Neuron (in vitro differentiated cells): ENCODE measurements around the gene CAMKMT.
"Not testable (repeated sequence)": the region's sequence is repeated elsewhere in the genome, so short reads cannot be mapped to it uniquely, and the experiment has no call there.

ENCODE experiments used
- H2AFZ ChIP-seq: one replicate; pipeline ENCODE4 v1.6.1; 2013; ENCODE audit warnings: low read depth, mild to moderate bottlenecking, inconsistent platforms, low read length, moderate library complexity
- H3K27me3 ChIP-seq: one replicate; pipeline ENCODE4 v1.6.1; 2013; ENCODE audit warnings: low read length; ENCODE audit not compliant: insufficient read depth
- H3K36me3 ChIP-seq: one replicate; pipeline ENCODE4 v1.6.1; 2013; ENCODE audit warnings: low read length; ENCODE audit not compliant: insufficient read depth
- H3K4me1 ChIP-seq: one replicate; pipeline ENCODE4 v1.6.1; 2013; ENCODE audit warnings: low read length; ENCODE audit not compliant: insufficient read depth
- H3K4me3 ChIP-seq: 2 replicates; pipeline ENCODE4 v1.5.1; 2013; ENCODE audit warnings: mild to moderate bottlenecking, low read length, moderate library complexity
- H3K9me3 ChIP-seq: one replicate; pipeline ENCODE4 v1.6.1; 2013; ENCODE audit warnings: low read length

The CAMKMT gene

DNA sequence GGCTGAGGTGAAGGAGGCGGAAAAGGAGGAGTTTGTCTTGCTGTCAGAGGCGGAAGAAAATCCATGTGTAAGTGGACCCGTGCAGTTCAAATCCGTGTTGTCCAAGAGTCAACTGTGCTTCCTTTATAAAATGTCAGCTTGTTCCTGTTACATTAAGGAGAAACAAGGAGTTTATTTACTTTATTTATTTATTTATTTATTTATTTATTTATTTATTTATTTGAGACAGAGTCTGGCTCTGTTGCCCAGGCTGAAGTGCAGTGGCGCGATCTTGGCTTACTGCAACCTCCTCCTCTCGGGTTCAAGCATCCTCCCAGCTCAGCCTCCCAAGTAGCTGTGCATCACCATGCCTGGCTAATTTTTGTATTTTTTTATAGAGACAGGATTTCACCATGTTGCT lies 143.9 kb downstream of the CAMKMT start:
- H3K27me3 ChIP-seq, H3K36me3 ChIP-seq, H2AFZ ChIP-seq, H3K9me3 ChIP-seq, H3K4me3 ChIP-seq, H3K4me1 ChIP-seq: not testable (repeated sequence)

DNA sequence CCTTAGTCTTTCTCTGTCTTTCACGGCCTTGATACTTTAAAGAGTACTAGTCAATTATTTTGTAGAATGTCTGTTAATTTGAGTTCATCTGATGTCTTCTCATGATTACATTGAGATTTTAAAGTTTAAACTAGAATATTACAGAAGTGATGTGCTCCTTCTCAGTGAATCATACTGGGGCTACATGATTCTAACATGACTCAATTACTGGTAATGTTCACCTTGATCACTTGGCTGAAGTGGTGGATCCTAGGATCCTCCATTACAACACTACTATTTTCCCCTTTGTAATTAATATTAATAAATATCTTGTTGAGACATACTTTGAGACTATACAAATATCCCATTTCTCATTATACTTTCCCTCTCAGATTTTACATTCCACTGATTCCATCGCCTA lies 148.5 kb downstream of the CAMKMT start:
- H3K4me1 ChIP-seq: no peaks in the 10 kb centered on the region
- no peak overlapping the region for H3K4me3 ChIP-seq
- no peaks in the 10 kb centered on the region for H3K9me3 ChIP-seq
- no peaks in the 10 kb centered on the region for H3K36me3 ChIP-seq
- no peaks in the 10 kb centered on the region for H3K27me3 ChIP-seq
- no peak overlapping the region for H2AFZ ChIP-seq

GRCh38 chr2:44515416-44515815 lies 153.7 kb downstream of the CAMKMT start:
- Histone ChIP-seq H3K4me1 (no peaks in the 10 kb centered on the region), H3K4me3 (no peak overlapping the region), H3K27me3 (no peaks in the 10 kb centered on the region), H3K36me3 (no peaks in the 10 kb centered on the region), H3K9me3 (no peaks in the 10 kb centered on the region), H2AFZ (no peak overlapping the region)

GRCh38 chr2:44519026-44519425 lies 157.3 kb downstream of the CAMKMT start:
- Histone ChIP-seq H3K36me3 (no peaks in the 10 kb centered on the region), H2AFZ (no peak overlapping the region), H3K4me1 (no peaks in the 10 kb centered on the region), H3K9me3 (peaks cover 8% of the 10 kb centered on the region), H3K27me3 (no peaks in the 10 kb centered on the region), H3K4me3 (no peak overlapping the region)

GRCh38 chr2:44522846-44523245 lies 161.1 kb downstream of the CAMKMT start:
- H3K4me1 ChIP-seq: no peaks in the 10 kb centered on the region
- H2AFZ ChIP-seq: no peak overlapping the region
- H3K36me3 ChIP-seq: no peaks in the 10 kb centered on the region
- no peaks in the 10 kb centered on the region for H3K27me3 ChIP-seq
- H3K9me3 ChIP-seq: peaks cover 8% of the 10 kb centered on the region
- H3K4me3 ChIP-seq: no peak overlapping the region

- no peak overlapping the region for H2AFZ ChIP-seq
- H3K27me3 ChIP-seq: no peaks in the 10 kb centered on the region
- peaks cover 8% of the 10 kb centered on the region for H3K9me3 ChIP-seq
- peaks cover 3% of the 10 kb centered on the region for H3K4me1 ChIP-seq
- H3K4me3 ChIP-seq: no peak overlapping the region
- no peaks in the 10 kb centered on the region for H3K36me3 ChIP-seq
Measured at GRCh38 chr2:44524347-44524926, 162.7 kb downstream of the CAMKMT start.

- no peak overlapping the region for H2AFZ ChIP-seq
- H3K27me3 ChIP-seq: no peaks in the 10 kb centered on the region
- no peaks in the 10 kb centered on the region for H3K36me3 ChIP-seq
- peaks cover 3% of the 10 kb centered on the region for H3K4me1 ChIP-seq
- peaks cover 8% of the 10 kb centered on the region for H3K9me3 ChIP-seq
- H3K4me3 ChIP-seq: no peak overlapping the region
Measured at GRCh38 chr2:44526352-44526751, 164.6 kb downstream of the CAMKMT start.

- H3K27me3 ChIP-seq: no peaks in the 10 kb centered on the region
- H2AFZ ChIP-seq: no peak overlapping the region
- H3K4me1 ChIP-seq: peaks cover 3% of the 10 kb centered on the region
- H3K4me3 ChIP-seq: no peak overlapping the region
- H3K9me3 ChIP-seq: no peaks in the 10 kb centered on the region
- no peaks in the 10 kb centered on the region for H3K36me3 ChIP-seq
Measured at GRCh38 chr2:44528595-44528994, 166.8 kb downstream of the CAMKMT start.

- no peak overlapping the region for H2AFZ ChIP-seq
Measured at GRCh38 chr2:44529448-44529847, 167.7 kb downstream of the CAMKMT start.

GRCh38 chr2:44531289-44531688 lies 169.5 kb downstream of the CAMKMT start:
- Histone ChIP-seq H3K9me3 (no peaks in the 10 kb centered on the region), H3K4me1 (peaks cover 3% of the 10 kb centered on the region), H3K36me3 (no peaks in the 10 kb centered on the region), H2AFZ (no peak overlapping the region), H3K27me3 (no peaks in the 10 kb centered on the region), H3K4me3 (no peak overlapping the region)

More at GRCh38 chr2:44529448-44529847, 167.7 kb downstream of the CAMKMT start:
- Histone ChIP-seq H3K36me3 (no peaks in the 10 kb centered on the region), H3K9me3 (no peaks in the 10 kb centered on the region), H3K4me1 (peaks cover 3% of the 10 kb centered on the region), H3K27me3 (no peaks in the 10 kb centered on the region), H3K4me3 (no peak overlapping the region)

DNA sequence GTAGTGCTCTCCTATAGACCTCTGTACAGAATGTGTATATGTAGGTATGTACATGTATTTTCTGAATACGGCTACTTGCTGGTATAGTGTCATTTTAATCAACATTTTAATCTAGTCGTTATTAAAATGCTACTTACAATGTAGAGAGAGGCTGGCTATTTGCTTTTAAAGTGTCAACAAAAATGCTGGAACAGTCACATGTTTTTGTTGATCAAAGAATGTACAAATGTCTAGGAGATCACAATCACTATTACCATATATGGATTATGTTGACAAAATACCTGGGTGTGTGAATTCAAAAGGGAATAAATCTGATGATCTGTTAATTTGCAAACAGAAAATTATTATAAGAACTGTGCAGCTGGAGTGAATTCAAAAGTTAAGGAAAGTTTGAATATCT lies 170.3 kb downstream of the CAMKMT start:
- Histone ChIP-seq H3K4me1 (peaks cover 3% of the 10 kb centered on the region), H2AFZ (no peak overlapping the region), H3K27me3 (no peaks in the 10 kb centered on the region), H3K9me3 (no peaks in the 10 kb centered on the region), H3K36me3 (no peaks in the 10 kb centered on the region), H3K4me3 (no peak overlapping the region)

GRCh38 chr2:44533508-44533907 lies 171.8 kb downstream of the CAMKMT start:
- Histone ChIP-seq H3K4me3 (no peak overlapping the region), H3K9me3 (no peaks in the 10 kb centered on the region), H3K4me1 (peaks cover 2% of the 10 kb centered on the region)

DNA sequence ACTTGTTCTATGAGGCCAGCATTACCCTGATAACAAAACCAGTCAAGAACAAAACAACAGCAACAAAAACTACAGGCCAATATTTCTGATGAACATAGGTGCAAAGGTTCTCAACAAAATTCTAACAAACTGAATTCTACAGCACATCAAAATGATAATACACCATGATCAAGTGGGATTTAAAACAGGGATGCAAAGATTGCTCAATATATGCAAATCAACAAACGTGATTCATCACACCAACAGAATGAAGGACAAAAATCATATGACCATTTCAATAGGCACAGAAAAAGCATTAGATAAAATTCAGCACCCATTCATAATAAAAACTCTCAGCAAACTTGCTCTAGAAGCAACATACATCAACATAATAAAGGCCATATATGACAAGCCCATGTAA lies 173.6 kb downstream of the CAMKMT start:
- Histone ChIP-seq H3K27me3 (no peaks in the 10 kb centered on the region), H3K36me3 (no peaks in the 10 kb centered on the region), H3K4me1 (no peaks in the 10 kb centered on the region), H3K9me3 (no peaks in the 10 kb centered on the region), H2AFZ (no peak overlapping the region), H3K4me3 (no peak overlapping the region)

More at GRCh38 chr2:44533508-44533907, 171.8 kb downstream of the CAMKMT start:
- Histone ChIP-seq H3K36me3 (no peaks in the 10 kb centered on the region), H2AFZ (no peak overlapping the region), H3K27me3 (no peaks in the 10 kb centered on the region)

DNA sequence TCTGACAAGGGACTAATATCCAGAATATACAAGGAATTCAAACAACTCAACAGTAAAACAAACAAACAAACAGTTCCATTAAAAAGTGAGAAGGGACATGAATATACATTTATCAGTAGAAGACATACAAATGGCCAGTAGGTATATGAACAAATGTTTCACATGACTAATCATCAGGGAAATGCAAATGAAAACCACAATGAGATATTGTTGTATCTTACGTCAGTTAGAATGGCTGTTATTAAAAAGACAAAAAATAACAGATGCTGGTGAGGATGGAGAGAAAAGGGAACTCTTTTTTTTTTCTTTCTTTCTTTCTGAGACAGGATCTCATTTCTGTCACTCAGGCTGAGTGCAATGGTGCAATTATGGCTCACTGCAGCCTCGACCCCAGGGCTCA lies 175.5 kb downstream of the CAMKMT start:
- no peak overlapping the region for H2AFZ ChIP-seq
- H3K4me1 ChIP-seq: no peaks in the 10 kb centered on the region
- no peaks in the 10 kb centered on the region for H3K9me3 ChIP-seq
- H3K4me3 ChIP-seq: no peak overlapping the region
- H3K36me3 ChIP-seq: no peaks in the 10 kb centered on the region
- no peaks in the 10 kb centered on the region for H3K27me3 ChIP-seq
